ENCODE data around the gene EXOSC7. TPM values are rescaled to one million over a fixed set of nuclear protein-coding genes. Genes with fewer than 3 reads are reported as not detected.

EXOSC7 gene
- total RNA-seq, 4 donors from 2014 or later = 44.2 to 70.8 (median 54.8) TPM

DNA sequence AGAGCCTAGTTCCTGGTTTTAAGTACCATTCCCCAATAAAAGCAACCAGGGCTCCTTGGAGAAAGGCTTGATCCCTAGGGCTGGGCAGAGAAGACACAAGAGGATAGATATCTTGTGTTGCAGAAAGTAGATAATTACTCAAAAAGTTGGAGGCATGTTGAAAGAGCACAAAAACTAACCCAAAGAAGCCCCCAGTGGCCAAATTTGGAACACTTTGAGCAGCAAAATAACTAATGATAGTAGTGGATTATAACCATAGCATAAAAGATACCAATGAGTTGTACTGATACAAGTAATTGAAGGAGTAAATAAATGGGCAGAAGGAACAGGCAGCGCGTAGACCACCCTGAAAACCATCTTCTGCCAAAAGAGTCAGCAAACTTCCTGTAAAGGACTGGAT lies 12.0 kb downstream of the EXOSC7 start:
- TF ChIP-seq CTCF (IDR thresholded peaks at IDR 0.05; ENCODE audit: low read depth) = no peak

DNA sequence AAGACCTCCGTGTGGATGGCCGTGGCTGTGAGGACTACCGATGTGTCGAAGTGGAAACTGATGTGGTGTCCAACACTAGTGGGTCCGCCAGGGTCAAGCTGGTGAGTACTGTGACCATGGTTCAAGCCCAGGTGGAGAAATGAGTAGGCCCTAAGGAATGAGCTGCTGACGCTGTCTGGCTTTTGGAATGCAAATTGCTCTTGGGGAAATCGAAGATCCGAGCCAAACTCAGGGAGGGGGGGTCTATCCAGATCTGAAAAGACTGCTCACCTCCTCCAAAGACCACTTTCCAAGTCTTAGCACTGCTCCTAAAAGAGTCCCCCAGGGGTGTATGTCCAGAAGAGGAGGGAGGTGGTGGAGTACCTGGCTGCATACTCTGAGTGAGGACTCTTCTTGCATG lies 13.1 kb downstream of the EXOSC7 start:
- TF ChIP-seq CTCF (IDR thresholded peaks at IDR 0.05; ENCODE audit: low read depth) = no peak

DNA sequence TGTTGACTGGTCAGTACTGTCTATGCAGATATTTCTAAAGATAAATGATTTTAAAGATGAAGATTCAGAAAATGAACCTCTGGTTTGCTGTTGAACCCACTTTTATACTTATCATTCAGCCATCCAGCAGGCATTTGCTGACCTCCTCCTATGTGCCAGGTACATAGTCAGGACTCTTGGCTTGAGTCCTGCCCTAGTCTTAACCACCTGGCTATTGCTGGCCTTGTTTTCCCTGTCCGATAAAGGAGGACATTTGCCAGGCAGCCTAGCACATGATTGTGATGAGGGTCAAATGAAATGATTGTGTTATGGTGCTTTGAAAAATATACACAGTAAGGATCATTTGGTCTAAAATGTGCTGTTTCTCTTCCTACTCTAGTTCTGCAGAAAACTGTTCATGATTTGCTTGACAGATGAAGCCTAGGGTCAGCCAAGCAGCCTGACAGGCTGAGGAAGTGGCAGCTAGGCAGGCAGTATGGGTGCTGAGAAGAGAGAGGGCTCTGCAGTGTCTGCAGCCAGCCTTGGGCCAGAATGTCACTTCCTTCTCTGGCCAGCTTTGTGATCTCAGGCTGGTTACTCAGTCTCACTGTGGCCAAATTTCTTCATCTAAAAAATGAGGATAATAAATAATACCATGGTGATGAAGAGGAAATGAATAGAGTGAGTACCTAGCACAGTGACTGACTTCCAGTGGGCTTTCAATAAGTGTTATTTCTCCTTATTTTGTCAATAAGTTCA lies 13.8 kb downstream of the EXOSC7 start:
- TF ChIP-seq CTCF (IDR thresholded peaks at IDR 0.05; ENCODE audit: low read depth) = no peak

DNA sequence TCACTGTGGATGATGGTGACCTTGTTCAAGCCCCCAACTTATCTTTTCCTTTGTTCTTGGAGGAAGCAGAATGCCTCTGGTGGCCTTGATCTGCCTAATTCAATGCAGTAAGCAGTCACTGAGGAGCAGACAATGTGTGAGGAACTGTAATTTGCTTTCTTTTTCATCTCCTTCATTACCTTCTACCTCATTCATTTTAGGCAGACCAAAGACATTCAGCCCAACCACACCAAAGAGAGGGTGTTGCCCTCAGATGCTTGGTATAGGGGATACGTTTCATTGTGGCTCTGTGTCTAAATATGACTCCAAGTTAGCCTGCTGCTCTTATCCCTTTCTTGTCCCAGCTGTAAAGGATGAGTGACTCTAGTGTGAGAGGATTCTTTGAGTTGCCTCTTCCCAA lies 15.3 kb downstream of the EXOSC7 start:
- TF ChIP-seq CTCF (IDR thresholded peaks at IDR 0.05; ENCODE audit: low read depth) = no peak

GRCh38 chr3:44992555-44993470 lies 16.8 kb downstream of the EXOSC7 start:
- TF ChIP-seq CTCF (IDR thresholded peaks at IDR 0.05; ENCODE audit: low read depth) = no peak

GRCh38 chr3:44993471-44994205 lies 17.6 kb downstream of the EXOSC7 start:
- no peak for TF ChIP-seq CTCF (IDR thresholded peaks at IDR 0.05; ENCODE audit: low read depth)

Data from subcutaneous adipose tissue (tissue), 4 donors.